NCI-H128 (cell line): Measurements from ENCODE around the gene EOGT.

Experiments
- DNase-seq: peaks from one replicate; lab custom pipeline; 2025; ENCODE audit not compliant: unreplicated experiment; lab: John Stamatoyannopoulos, UW

Gene EOGT

DNA sequence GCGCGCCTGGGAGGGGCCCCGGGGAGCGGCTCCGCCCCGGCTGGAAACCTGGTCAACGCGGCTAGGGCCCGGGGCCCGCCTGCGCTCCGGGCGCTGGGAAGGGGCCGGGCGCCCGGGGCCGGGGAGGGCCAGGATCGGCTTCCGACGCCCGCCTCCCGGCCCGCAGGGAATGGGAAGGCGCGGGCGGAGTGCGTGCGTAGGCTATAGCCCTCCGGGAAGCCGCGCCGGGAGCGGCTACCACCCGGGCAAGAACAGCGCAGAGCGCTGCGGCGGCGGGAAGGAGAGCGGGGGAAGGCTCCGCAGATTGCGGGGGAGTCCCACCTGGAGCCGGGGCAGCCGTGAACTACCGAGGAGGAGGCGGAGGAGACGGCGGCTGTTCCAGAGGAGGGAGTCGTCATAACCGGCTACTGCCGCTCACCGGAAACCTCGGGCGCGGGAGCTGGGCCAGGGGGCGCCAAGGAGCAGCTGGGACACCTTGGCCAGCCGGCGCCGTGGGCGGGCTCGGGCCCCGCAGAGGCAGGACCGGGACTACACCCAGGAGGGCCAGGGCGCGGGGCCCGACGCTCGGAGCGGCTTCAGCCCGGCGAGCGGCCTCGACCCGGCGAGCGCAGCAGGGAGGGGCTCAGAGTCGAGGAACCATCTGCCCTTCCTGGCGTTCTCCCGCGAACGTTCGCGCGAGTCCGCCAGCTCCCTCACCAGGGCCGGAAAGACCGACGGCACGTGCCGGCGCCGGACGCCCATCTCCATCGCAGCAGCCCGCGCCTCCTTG, at the start of gene EOGT:
Gene EOGT, minus strand, starts transcription at position 432 of the 769 bp plus-strand sequence. CDS start 3,838 bp downstream, outside the sequence.
- DNase-seq = peak; percentile 35

DNA sequence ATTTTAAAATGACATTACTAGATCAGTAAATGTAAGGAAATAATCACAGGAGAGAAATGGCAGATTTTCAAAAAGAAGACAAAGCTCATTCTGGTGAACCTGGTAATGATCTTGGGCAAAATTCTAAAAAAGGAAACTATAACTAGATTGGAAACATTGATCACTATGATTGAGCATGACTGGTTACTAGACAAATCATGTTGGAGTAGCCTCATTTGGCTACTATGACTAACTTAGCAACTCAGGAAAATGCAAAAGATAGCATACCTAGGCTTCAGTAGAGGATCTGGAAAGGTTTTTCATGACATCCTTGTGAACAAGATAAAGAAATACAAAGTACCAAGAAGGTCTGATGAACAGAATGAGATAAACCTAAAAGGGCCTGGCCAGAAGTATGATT, 46.2 kb upstream of the EOGT start:
- no peak for DNase-seq

DNA sequence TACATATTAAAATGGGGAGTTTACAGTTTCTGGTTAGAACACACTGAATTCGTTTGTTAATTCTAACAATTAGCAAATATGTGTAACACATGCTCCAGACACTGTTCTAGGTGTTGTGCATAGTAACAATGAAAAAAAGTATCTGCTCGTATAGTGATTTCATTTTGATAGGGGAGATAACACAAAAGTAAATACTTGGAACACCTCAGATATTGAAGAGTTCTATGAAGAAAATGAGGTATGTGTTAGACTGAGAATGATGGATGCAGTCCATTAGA, 45.4 kb upstream of the EOGT start:
- DNase-seq = no peak

DNA sequence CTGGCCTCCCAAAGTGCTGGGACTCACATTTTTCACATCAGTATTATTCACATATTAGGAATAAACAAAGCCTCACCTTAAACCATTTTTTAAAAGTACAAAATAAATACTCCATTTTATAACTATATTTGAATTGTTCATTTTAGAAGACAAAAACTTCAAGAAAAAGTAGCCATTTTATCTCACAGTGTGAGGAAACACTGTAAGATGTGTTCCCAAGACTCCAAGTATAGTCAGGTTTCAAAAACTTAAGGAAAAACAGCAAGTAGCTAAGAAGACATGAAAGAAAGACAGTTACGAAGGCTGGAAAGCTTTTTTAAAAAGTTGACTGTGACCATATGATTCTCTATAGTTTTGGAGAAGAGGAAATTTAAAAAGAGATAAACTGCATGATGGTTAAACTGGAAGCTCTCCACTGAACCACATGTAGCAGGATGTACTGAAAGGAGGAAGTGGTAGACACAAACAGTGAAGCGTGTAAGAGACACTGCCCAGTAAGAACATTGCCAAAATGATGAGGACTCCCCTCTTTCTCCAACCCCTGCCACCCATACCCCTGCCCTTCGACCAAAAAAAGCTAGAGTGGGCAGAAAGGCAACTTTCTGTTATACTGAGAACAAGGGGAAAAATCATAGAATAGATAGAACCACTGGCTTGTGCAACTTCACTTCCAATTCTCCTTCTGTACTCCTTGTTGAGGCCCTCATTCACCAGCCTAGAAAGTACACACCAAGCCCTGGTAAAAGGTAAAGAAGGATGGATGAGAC, 44.9 kb upstream of the EOGT start:
- DNase-seq = no peak

DNA sequence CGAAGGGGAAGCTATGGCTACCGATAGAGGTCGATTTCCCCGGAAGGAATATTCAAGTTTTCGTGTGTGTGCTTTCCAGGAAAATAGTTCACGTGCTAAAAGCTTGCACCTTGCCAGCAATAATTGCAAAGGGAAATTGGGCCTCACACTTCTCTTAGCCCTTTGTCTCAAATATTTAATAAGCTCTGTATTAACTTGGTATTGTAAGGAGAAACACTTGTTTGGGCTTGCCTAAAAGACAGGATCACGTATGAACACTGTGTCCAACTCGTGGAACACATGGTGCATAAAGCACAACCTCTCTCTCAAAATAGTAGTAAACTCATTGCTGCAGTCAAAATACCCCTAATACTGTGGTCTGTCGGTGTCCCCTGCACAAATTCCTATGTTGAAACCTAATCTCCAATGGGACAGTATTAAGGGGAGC, 39.0 kb upstream of the EOGT start:
- DNase-seq = no peak

DNA sequence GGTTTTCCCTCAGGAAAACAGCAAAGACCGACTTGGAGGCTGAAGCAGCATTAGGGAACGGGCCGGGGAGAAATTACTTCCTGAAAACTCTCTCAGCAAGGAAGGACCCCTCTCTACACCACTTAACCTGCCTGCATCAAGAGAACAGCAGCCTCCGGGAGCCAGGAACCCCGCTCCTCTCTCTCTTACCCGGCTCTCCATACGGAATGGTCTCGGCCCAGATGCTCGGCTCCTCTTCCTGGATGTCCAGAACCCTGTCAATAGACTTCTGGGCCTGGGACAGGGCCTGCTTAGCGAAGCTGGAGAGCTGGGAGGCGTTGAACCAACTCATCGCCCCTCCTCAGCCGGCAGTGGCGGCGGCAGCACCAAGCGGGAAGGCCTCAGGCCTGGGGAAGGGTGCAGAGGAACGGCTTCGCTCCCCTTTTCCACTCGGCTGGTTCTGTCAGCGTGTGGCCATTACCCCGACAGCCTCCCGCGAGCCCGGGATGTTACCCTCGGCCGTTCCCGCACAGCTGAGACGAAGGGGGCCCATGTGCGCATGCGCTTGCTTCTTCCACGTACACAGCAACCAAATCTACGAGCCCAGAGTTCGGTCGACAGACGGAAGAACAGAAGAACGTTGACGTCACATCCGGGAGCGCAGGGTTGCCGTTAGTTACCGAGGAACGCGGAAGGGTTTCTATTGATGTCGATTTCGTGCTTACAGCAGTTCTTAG, 38.4 kb upstream of the EOGT start, which contains the start of gene TMF1:
Gene TMF1, minus strand, starts transcription at position 578 of the 716 bp plus-strand sequence. Its CDS starts 247 bp downstream, at position 331.
- DNase-seq = no peak

DNA sequence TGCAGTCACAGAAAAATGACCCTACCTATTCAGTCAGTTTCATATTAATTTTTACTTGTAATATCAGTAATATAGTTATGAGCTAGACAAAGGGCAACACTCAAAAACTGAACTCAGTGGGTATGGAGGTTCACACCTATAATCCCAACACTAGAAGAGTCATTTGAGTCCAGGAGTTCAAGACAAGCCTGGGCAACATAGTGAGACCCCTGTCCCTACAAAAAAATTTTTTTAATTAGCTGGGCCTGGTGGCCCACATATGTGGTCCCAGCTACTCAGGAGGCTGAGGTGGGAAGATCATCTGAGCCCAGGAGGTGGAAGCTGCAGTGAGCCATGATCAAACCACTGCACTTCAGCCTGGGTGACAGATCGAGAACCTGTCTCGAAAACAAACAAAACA, 35.5 kb upstream of the EOGT start:
- DNase-seq = no peak

DNA sequence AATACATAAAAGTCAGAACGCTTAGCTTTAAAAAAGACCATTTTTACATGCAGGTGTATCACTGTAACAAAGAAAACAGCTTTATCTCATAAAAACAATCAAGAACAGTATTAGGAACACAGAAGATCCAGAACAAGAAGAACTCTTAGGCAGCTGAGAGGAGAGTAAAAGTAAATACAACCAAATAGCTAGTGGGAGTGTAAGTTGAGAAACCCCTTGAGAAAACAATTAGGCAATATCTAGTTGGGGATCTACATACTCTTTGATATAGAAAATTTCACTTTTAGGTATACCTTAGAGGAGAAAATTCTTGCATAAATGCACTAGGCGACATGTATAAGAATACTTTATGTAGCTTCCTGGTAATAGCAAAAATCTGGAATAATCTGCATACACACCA, 31.1 kb upstream of the EOGT start:
- DNase-seq = no peak

DNA sequence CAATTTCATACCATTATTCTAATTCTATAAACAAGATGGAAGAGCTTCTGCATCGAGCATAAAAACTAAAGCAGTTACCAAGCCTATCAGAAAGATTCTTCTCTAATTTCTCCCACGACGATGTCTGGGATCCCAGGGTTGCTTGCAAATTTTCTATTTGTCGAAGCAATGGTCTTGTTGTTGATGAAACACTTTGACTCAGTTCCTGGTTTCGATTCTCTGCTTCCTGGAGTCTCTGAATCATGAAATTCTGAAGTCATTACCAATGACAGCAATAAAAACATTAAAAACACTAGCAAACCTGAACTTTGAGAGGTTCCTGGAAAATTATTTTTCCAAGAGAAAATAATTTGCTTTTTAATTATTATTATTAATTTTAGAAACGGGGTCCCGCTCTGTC, 20.0 kb upstream of the EOGT start:
- no peak for DNase-seq

DNA sequence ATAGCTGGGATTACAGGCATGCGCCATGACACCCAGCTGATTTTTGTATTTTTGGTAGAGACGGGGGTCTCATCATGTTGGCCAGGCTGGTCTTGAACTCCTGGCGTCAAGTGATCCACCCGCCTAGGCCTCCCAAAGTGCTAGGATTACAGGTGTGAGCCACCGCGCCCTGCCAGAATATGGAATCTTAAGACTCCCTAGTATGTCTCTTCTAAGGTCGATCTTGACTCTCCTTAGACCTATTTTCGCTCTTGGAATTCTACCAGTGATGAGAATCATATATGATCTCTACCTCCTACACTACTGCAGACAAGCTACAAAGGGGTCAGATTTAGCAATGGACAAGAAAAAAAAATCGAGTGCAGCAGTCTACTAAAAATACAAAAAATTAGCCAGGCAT, 19.3 kb upstream of the EOGT start:
- DNase-seq = no peak

DNA sequence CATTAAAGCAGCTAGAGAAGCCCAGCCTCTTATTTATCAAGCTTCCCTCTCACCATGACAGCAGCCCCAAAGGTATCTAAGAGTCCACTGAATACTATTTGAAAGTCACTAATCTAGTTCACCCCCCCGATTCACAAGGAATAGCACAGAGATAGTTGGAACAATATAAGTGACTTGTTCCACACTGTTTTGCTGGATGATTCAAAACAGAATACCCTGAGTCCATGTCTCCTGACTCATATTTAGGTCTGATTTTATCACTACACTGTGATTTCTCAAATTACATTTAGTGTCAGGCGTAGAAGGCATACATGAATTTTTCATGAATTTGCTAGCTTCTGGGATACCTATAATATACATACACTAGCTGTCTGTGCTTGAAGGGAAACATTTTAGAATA, 18.7 kb upstream of the EOGT start:
- DNase-seq = no peak

DNA sequence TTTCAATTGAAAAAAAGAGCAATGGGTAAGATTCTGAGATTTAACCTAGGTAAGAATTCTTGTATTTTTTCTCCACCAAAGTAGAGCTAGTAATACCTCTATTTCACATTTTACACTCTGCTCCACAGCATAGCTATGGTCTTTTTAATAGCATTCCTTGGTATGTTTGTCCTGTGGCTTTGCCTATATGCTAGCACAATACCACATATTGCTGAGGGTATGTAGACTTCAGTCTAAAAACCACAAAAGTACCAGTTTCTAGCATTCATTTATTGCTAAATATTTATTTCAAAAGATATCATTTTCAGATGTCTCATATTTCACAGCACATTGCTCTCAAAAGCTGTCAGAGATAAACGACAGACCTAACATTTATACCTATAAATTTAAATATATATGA, 18.2 kb upstream of the EOGT start:
- DNase-seq = no peak

DNA sequence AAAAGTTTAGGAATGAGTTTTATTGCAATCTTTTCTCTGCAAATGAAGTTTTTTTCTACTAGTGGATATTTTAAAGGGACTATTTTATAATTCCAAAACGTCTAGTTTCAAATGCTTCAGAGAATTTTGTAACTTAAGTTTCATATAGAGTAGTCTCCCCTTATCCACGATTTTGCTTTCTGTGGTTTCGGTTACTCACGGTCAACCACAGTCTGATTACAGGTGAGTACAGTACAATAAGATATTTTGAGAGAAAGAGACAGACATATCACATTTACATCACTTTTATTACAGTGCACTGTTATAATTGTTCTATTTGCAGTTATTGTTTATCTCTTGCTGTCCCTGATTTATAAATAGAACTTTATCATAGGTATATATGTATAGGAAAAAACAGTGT, 7.4 kb upstream of the EOGT start:
- no peak for DNase-seq

DNA sequence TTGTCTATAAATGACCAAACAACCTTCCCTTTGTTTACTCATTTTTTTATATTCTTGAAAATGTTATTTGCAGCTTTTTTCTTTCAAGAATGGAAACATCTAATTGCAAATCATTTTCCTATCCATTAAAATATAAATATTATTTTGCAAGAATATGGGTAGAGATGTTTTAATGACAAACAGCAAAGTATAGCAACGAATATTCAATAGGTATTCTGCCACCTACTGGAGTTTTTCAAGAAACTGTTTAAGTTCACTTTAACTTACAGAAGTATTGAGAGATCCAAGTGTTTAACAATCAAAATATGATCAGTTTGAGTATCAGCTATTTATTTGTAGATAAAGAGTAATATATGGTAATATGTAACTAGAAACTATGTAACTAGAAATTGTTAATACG, 6.9 kb upstream of the EOGT start:
- no peak for DNase-seq

DNA sequence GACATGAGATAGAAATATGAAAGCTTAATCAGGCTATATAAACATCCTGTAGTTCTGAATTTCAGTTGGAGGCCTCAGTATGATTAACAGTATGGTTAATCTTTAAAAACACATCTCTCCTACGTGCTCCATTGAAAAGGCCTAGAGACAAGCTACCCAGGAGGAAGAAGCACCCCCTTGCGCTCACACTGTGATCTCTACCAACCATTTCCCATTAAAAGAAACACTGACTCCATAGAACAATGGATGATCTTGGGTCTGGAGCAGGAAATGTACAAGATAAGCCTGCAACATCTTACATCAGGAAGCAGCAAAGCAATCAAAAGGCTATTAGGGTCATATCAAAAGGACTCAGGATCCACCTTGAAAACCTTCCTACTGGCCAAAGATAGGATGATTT, 3.4 kb upstream of the EOGT start:
- DNase-seq = no peak

DNA sequence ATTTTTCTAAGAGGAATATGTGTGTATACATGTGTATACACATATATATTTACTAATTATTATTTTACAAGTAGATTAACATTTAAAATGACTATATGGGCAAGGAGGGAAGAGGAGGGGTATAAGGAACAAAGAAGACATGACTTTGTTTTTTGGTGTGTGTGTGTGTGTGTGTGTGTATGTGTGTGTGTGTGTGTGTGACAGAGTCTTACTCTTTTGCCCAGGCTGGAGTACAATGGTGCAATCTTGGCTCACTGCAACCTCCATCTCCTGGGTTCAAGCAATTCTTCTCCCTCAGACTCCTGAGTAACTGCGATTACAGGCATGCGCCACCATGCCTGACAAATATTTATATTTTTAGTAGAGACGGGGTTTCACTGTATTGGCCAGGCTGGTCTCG, 2.6 kb upstream of the EOGT start:
- DNase-seq = no peak

DNA sequence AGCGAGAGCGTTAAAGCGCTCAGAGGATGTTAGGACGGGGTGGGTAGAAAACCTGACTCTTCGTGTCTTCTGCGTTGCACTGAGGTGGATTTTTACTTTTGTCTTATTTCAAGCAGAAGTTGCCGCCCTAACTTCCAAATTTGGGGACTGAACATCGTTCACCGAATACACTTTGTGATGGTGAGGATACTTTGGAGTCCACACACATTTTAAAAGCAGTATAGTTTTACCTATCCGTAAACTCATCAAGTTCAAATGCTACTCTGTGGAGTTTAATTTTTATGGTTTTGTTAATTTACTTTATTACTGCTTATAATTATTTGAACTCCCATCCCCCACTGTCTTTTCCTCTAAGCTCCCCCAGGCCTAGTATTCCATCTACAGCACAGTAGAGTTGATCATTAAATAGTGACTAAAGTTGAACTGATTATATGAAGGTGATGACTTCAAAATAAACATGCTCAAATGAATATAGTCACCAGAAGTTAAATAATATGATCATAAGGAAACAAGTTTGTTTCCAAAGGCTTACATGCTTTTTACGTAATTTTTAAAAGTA, 617 bp upstream of the EOGT start:
- no peak for DNase-seq

DNA sequence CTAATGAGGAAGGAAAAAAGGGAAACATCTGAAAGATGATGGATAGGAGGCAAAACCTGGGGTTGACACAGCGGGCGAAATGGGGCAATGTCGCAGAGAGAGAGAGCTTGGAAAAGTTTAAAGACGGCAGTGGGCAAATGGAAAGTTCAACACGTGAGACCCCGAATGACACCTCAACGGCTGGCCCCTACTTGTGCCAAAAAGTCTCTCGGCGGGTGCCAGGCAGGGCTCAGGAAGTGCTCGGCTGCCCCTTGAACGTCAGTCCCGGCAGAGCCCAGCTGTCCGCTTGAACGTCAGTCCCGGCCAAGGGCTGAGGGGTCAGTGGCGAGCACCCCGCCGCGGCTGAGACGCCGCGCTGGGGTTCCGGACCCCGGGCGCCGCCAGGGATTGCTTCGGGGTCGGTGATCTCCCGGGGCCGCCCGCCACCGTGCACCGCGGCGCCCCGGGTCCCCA, 658 bp downstream of the EOGT start:
- DNase-seq = no peak

DNA sequence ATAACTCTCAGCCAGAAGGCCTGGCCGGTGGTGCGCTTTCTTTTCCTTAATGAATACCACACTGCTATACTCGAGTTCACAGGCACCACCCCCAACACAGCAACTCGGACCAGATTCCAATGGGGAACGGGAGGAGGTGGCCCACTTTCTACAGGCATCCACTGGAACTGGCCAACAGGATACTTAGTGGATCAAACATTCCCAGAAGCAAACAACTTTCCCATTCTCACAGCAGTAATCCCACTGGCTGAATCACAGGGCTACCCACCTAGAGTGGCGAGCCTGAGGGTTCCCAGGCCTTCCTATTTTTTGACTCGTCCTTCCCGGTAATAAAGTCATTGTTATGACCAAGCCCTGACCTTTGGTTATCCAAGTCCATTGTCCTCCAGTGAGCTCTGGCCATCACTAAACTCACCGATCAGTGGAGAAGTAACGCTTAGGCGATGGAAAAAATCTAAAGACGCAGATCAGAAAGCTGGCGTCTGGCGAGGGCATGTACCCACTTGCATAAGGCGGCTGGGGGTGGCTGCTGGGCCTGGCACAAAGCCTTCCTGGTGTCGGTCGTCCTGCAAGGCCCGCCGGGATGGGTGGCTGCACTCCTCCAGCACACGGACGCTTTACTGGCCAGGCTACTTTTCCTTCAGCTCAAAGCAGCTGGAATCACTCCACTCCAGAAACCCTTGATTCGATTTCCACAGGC, 1.2 kb downstream of the EOGT start:
- no peak for DNase-seq

DNA sequence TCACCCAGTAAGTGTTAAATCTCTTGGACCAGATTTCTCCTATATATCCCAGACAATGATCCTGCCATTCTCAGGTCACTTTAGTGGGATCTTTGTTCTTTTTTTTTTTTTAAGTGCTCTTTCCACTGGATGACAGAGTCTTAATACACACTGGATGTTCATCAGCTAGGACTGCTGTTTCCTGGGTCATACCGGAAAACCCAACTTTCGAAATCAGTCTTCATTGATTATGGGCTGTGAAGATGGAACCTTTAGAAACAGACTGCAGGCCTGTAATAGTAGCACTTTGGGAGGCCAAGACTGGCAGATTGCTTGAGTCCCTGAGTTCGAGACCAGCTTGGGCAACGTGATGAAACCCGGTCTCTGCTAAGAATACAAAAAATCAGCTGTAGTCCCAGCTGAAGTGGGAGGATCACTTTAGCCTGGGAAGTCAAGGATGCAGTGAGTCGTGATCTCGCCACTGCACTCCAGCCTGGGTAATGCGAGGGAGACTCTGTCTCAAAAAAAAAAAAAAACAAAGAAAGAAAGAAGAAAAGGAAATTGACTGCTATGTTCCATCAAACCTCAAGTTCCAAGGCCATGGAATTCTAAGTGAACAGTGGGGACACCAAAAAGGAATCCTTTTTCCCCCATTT, 2.3 kb downstream of the EOGT start:
- no peak for DNase-seq
